HEK293 (cell line): ENCODE data around the gene RNF214.

Experiments used
- BCL11A ChIP-seq: fragments of 450-650 bp; formaldehyde crosslinking; IDR thresholded peaks from 2 replicates; pipeline ENCODE4 v1.5.1; 2016; ENCODE audit warnings: low read depth, missing biosample characterization, missing genetic modification characterization
- CTCF ChIP-seq: fragments of 450-650 bp; formaldehyde crosslinking; IDR thresholded peaks from 2 replicates; pipeline ENCODE4 v1.5.1; 2016; ENCODE audit warnings: missing biosample characterization, missing genetic modification characterization
- PBX3 ChIP-seq: sonication (generic); formaldehyde crosslinking; IDR thresholded peaks from 2 replicates; pipeline ENCODE4 v1.8.1; 2022; ENCODE audit warnings: mild to moderate bottlenecking, moderate library complexity, missing genetic modification reagents
- REST ChIP-seq: fragments of 450-650 bp; formaldehyde crosslinking; IDR thresholded peaks from 2 replicates; pipeline ENCODE4 v1.5.1; 2016; ENCODE audit warnings: missing biosample characterization, missing genetic modification characterization
- TRIM28 ChIP-seq: IDR thresholded peaks from 2 replicates; pipeline ENCODE4 v1.6.1; 2011; ENCODE audit warnings: low read length, control low read depth, borderline replicate concordance
- YY1 ChIP-seq: fragments of 450-650 bp; formaldehyde crosslinking; IDR thresholded peaks from 2 replicates; pipeline ENCODE4 v1.5.1; 2018; ENCODE audit warnings: missing biosample characterization, missing genetic modification characterization
- ZBTB11 ChIP-seq: fragments of 450-650 bp; formaldehyde crosslinking; conservative IDR thresholded peaks from 2 replicates; pipeline ENCODE4 v1.5.1; 2016; ENCODE audit warnings: low read depth, missing biosample characterization, missing genetic modification characterization
- ZEB2 ChIP-seq: fragments of 450-650 bp; formaldehyde crosslinking; IDR thresholded peaks from 2 replicates; pipeline ENCODE4 v1.5.1; 2016; ENCODE audit warnings: missing biosample characterization, missing genetic modification characterization
- ZNF169 ChIP-seq: fragments of 450-650 bp; formaldehyde crosslinking; IDR thresholded peaks from 2 replicates; pipeline ENCODE4 v1.5.1; 2016; ENCODE audit warnings: missing biosample characterization, missing genetic modification characterization
- ZNF426 ChIP-seq: fragments of 450-650 bp; formaldehyde crosslinking; IDR thresholded peaks from 2 replicates; pipeline ENCODE4 v1.5.1; 2017; ENCODE audit warnings: missing biosample characterization, missing genetic modification characterization, mild to moderate bottlenecking, inconsistent platforms, moderate library complexity
- ZNF549 ChIP-seq: fragments of 450-650 bp; IDR thresholded peaks from 2 replicates; pipeline ENCODE4 v1.5.1; 2018; ENCODE audit warnings: missing biosample characterization, missing genetic modification characterization, mild to moderate bottlenecking, inconsistent platforms, moderate library complexity

- no peak for TF ChIP-seq REST
- no peak for TF ChIP-seq YY1 (tag by site-specific recombination)
- no peak for TF ChIP-seq CTCF (tag by site-specific recombination)
- TF ChIP-seq ZNF426 (tag by site-specific recombination), result no peak
- TF ChIP-seq ZNF169 (tag by site-specific recombination), result no peak
- no peak for TF ChIP-seq ZEB2 (tag by site-specific recombination)
- TF ChIP-seq ZBTB11, result no peak
- no peak for TF ChIP-seq BCL11A
- no peak for TF ChIP-seq TRIM28
- TF ChIP-seq ZNF549, result no peak
- no peak for TF ChIP-seq PBX3 (CRISPR knock-in tag)
Measured at GRCh38 chr11:117229411-117229810, 3.1 kb upstream of the RNF214 start.
